M059J (cell line): ENCODE data around the gene WAPL. TPM values are rescaled to one million over a fixed set of nuclear protein-coding genes. Genes with fewer than 3 reads are reported as not detected.
A peak's percentile ranks its signal among the peaks of the same experiment; 100 is the strongest.

Experiments used
- DNase-seq: peaks from one replicate; pipeline ENCODE4 v3.0.0-alpha.2; 2012; ENCODE audit warnings: low read depth
- total RNA-seq: library from RNA; depleted of rRNA; stranded (reverse); fragments of >200 nt; shearing (Covaris generic); gene quantifications from 2 replicates; pipeline ENCODE4 v1.2.3, GENCODE V29; 2014

WAPL gene
- total RNA-seq, 1 experiment from 2014 or later = 32.2 TPM

DNA sequence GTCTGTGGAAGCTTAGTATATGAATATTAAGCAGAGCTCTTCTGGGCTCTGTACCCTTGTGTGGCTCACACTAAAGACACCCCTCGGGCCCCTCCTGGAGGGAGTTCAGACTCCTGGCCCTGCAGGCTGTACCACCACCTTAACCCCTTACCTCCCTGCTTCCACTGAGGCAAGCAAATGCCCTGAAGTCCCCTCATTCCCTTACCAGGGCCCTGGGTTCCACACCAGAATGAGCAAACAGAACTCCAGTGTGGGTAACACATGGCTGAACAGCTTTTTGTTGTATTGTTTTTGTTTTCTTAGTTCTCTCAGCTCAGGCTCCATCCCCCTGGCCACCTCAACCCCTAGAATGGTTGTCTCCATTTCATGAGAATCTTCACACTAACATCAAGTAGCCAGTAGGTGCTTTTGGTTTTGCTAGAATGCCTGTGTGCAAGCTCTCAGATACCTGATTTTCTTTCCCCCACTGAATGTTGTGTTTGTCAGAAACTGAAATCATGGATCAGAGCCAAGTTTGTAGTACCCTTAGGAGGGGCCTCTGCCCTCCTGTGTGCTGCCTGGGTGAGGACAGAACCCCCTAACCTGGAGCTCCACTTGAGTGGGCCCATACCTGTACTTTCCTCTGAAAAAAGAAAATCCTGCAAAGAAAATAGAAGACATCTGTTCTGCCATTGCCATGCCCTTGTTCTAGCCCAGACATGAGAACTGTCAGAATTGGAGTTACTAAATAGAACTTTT lies 2.8 kb upstream of the WAPL start:
- DNase-seq = no peak

DNA sequence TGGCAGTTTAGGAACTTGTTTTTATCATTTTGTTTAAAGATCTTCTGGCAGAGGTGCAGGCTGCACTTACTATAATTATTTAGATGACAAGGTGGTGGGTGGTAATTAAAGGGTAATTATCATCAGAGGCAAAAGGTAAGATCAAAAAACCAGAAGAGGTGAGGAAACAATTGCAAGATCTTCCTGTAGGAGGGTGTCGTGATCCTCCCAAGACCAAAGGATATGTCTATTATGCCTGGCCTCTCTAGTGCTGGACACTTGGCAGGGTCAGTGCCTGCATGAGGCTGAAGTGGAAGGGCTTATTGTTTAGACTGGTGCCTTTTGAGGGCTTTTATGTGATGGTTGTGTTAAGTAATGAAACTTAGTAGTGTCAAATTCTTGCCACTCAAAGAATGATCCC lies 1.8 kb upstream of the WAPL start:
- DNase-seq = peak; percentile 18

- DNase-seq = peak; percentile 14
Observed at GRCh38 chr10:86522510-86522855, 891 bp upstream of the WAPL start.

DNA sequence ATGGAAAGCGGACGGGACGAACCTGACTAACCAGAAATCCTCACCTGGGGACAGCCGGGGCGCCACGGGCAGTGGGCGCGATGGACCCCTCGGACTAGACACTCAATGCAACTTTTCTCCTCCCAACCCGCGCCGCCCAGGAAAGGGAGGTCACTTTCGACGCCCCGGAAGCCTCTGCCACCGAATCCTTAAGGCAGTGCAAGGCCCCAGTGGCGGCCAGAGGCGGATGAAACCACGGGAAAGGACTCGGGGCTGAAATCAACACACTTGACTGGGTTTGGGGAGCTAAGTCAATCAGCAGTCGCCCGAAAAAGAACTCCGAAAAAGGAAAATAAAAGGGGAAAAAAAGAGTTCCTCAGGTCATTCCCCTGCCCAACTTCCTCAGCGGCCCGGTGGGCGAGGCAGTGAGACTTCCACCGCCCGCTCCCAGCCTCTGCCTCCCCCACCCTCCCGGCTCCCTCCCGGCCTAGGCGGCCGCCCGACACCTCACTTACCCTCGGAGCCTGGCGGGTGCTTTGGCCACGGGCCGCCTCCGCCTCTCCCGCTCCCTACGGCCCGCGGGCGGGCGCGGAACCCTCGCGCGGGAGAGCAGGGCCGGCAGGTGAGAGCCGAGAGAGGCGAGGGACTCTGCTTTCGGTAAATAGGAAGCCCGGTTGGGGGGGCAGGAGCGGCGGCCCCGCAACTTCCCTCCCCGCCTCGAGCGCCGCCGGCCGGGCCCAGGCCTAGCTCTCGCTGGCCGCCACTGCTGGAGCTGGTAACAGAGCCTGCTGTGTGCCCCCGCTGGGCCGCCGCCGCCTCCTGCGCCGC lies 518 bp downstream of the WAPL start:
- DNase-seq = peak; percentile 62

GRCh38 chr10:86518781-86519180 lies 2.8 kb downstream of the WAPL start:
- DNase-seq = no peak

GRCh38 chr10:86512137-86512536 lies 9.5 kb downstream of the WAPL start:
- DNase-seq = no peak

DNA sequence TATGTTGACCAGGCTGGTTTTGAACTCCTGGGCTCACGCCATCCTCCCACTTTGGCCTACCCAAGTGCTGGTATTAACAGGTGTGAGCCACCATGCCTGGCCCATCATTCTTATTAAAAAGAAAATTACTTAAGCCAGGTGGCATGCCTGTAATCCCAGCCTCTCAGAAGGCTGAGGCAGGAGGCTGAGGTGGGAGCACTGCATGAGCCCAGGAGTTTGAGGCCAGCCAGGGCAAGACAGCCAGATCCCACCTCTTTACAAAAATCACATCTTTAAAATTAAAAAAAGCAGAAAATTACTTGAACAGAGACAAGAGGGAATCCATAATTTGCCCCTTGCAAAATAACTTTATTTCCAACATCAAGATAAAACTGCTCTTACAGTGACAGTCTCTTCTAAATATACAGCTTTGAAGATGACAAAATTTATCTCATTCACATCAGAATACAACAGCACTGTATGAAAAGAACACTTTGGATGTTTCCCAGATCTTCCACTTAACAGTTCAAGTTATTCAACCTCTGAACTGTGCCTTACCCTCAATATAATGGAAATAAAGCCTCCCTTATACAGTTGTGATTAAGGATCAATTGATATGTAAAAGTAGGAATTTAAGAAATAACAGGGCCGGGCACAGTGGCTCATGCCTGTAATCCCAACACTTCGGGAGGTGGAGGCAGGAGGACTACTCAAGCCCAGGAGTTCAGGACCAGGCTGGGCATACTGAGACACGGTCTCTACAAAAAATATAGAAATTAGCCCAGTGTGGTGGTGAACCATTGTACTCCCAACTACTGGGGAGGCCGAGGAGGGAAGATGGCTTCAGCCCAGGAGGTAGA lies 10.3 kb downstream of the WAPL start:
- no peak for DNase-seq

GRCh38 chr10:86509145-86509544 lies 12.4 kb downstream of the WAPL start:
- DNase-seq = no peak

- no peak for DNase-seq
Observed at GRCh38 chr10:86508217-86508616, 13.4 kb downstream of the WAPL start.

DNA sequence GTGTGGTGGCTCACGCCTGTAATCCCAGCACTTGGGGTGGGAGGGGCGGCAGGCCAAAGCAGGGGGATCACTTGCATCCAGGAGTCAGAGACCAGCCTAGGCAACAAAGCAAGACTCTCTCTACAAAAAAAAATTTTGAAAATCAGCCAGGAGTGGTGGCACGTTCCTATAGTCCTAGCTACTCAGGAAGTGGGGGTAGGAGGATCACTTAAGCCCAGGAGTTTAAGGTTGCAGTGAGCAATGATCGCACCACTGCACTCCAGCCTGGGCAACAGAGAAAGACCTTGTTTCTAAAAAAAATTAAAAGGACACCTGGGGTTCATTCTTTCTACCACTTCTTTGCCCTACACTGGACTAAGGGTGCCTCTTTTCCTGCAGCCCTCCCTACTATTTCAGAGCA lies 15.1 kb downstream of the WAPL start:
- peak; percentile 37 for DNase-seq

DNA sequence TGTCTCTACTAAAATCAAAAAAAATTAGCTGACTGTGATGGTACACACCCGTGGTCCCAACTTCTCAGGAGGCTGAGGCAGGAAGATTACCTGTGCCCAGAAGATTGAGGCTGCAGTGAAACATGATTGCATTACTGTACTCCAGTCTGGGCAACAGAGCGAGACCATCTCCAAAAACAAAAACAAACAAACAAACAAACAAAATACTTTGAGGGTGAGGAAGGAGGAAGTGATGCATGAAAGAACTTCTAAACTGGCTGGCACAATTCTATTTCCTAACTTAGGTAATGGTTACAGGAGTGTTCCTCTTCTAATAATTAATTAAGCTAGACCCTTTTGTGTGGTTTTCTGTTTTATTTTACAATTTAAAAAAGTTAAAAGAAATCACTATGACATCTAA lies 15.5 kb downstream of the WAPL start:
- no peak for DNase-seq

GRCh38 chr10:86504510-86504909 lies 17.1 kb downstream of the WAPL start:
- no peak for DNase-seq

DNA sequence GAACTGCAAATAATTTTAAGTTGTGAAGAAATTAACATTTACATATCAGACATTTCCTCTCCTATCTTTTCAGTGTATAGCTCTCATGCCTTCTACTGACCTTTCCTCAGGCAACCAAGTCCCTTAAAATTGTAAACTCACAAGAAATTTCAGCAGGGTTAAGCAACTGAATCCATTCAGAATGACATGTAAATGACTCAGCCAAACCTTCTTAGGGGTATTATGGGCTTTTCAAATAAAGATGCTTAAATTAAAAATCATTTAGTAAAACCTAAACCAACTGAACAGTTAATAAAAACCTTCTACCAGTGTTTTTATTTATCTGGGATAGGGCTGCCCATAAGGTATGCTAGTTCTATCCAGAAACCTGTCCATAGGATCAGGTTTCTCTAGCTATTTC lies 20.7 kb downstream of the WAPL start:
- DNase-seq = peak; percentile 8

DNA sequence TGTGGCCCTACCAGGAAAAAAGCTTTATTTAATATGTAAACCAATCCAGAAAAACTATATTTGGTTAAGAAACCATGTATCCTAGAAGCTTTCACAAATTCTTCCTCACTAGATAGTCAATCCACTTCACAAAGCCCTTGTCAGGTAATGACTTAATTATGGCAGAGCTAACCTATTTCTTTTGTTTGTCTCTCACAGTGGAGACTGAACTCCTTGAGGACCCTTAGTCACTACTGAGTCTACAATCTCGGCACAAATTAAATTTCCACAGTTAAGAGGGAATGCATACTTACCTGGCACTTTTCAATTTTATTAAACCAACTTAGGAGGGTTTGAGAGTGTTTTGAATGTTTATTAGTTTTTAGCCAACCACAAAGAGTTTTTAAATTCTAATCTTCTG lies 23.0 kb downstream of the WAPL start:
- DNase-seq = no peak

- DNase-seq = no peak
Observed at GRCh38 chr10:86497621-86498020, 24.0 kb downstream of the WAPL start.

DNA sequence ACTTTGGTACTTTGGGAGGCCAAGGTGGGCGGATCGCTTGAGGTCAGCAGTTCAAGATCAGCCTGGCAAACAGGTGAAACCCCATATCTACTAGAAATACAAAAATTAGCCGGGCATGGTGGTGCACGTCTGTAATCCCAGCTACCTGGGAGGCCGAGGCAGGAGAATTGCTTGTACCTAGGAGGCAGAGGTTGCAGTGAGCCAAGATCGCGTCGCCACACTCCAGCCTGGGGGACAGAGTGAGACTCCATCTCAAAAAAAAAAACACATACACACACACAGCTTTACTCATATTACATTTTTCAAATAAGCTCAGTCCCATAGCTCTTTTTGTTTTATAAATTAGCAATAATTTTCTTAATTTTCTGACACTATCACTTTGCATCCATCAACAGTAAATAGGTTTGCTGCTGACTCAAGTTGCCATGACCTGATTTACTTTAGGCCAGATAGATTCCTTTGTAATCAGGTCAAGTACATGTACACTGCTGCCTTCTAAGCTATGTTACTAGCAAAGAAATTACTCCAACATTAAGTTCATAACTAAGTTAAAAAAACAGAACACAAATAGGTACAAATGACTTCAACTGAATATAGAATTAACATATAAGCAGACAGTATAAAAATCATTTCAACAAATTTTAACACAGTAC lies 31.5 kb downstream of the WAPL start:
- DNase-seq = no peak

- DNase-seq = no peak
Observed at GRCh38 chr10:86489071-86489810, 32.4 kb downstream of the WAPL start.

DNA sequence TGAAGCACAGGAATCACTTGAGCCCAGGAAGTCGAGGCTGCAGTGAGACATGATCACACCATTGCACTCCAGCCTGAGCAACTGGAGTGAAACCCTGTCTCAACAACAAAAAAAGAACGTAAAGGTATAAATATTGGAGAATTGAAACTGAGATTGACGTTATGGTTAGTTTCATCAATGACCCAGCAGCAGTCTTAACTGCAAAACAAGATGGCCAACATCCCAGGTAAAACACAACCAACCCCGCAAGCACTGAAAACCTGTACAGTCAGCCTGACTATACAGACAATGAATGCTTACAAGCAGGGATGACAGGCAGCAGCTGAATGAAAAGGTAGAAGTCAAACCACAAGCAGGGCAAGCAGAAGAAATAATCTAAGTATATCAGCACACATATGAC lies 34.7 kb downstream of the WAPL start:
- no peak for DNase-seq

GRCh38 chr10:86483664-86484063 lies 37.9 kb downstream of the WAPL start:
- no peak for DNase-seq

DNA sequence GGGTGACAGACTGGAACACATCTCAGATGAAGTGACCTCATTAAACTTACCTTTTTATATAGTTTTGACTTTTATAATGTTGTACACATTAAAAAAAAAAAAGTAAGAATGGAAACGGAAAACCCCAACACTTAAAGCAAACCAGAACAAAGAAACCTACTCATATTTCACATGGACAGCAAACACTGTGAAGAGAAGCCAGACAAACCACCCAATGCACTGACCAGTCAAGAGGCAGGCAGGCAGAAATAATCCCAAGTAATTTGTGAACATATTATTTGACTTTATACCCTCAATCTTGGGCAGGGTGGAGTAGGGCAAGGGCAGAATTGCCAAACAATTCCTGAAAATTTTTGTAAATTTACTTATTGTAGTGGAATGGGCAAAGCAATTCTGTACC lies 39.8 kb downstream of the WAPL start:
- no peak for DNase-seq

DNA sequence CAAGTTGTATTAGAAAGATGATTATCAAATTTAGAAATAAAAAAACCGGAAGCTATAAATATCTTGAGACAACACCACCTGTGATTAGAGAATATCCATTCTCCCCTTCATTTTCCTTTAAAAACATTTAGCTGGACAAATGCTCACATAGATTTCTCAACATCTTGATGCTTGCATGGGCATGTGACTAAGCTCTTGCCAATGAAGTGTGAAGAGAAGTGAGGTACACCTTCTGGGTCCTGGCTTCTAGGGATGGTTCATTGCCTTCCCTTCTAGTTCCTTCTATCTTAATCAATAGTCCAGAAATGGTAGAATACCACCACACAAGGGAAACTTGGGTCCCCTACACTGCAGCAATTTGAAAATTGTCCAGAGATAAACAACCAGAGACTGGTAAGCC lies 41.0 kb downstream of the WAPL start:
- no peak for DNase-seq
